GM19240 (cell line): Measurements from ENCODE around the gene ARL15.
A peak's percentile ranks its signal among the peaks of the same experiment; 100 is the strongest.
"Not testable (repeated sequence)": the region's sequence is repeated elsewhere in the genome, so short reads cannot be mapped to it uniquely, and the experiment has no call there.

Experiments
- DNase-seq: peaks from one replicate; pipeline ENCODE4 v3.0.0; 2011; ENCODE audit warnings: low spot score; ENCODE audit not compliant: insufficient read length

ARL15 gene

DNA sequence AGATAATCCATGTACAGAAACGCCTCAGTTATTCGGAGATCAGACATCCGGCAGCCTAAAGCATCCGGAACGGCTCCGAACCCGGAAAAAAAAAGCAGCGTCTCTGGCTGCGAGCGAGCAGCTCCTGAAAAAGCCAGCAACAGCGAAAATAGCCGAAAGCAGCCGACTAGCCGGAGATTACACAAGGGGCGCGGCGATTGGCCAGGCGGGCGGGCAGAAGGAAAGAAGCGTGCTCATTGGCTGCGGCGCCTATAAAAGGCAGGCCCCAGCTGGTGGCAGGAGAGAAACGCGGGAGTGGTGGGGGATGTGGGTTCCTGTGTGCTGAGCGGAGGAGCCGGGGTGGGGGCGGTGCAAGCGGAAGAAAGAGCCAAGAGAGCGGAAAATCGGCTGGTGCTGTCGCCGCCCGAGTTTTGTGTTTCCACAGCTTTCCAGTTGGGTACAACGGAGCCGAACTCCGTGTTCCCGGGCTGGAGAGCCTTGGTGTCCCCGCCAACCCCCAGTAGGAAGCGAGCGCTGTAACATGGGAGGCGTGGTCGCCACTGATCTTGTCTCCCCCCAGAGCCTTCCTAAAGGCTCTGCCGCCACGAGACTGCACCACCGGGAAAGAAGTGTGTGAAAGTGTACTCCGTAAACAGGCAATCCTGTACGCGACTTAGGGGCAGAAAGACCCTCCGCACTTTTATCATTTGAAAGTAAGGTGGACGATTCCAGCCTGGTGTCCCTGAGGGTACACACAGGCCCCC, at the start of gene ARL15:
Gene ARL15, minus strand, starts transcription at position 141 of the 743 bp plus-strand sequence.
- peak; percentile 78 for DNase-seq

DNA sequence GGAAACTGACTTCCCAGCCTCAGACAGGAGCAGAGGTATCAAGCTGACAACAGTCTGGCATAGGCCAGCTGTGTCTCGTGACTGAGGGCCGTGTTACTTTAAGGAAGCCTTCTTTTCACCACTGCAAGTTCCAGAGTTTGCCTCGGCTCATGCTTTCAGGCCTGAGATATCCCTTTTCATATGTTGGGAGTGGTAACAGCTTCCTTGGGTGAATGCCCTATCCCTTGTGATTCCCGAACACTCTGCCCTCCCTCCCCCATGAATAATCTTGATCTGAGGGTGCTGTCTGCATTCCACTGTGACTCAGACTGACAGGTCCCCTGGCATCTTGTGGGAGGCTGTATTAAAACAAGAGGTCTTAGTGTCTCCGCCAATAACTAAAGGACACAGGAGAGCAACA, 49.7 kb upstream of the ARL15 start:
- no peak for DNase-seq

DNA sequence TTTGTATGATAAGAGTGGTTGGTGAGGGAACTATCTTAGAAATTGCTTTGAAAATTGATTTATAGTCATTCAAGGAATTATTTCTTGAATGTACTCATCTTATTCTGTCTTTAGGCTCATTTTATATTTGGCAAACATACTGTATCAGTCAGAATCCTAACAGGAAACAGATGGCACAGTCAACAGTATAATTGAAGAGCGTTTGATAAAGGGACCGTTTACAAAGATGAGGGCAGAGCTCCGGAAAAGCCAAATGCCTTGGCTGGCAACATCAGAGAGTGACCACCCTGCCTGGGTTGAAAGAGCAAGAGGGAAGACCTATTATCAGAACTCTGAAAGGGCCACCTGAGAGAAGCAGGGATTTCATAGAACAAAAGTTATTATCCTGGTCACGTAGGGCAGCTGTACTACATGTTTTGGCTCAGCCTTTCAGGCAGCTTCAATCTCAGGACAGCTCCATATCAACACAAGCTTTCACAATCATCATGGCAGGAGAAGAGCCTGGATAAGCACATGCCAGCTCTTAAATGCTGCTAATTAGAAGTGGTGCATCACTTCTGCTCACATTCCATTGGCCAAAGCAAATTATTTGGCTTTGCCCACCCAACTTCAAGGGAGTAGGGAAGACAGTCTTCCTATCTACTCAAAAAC, 47.2 kb upstream of the ARL15 start:
- no peak for DNase-seq

DNA sequence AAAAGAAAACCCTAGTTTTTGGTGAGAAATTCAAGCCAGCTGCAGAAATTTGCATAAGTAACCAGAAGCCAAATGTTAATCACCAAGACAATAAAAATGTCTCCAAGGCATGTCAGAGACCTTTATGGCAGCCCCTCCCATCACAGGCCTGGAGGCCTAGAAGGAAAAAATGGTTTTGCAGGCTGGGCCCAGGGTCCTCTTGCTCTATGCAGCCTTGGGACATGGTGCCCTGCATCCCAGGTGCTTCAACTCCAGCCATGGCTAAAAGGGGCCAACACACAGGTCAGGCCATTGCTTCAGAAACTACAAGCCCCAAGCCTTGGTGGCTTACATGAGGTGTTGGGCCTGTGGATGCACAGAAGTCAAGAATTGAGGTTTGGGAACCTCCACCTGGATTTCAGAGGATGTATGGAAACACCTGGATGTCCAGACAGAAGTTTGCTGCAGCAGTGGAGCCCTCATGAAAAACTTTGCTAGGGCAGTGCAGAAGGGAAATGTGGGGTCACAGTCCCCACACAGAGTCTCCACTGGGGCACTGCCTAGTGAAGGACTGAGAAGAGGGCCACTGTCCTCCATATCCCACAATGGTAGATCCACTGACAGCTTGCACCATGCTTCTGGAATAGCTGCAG, 43.7 kb upstream of the ARL15 start:
- DNase-seq: not testable (repeated sequence)

DNA sequence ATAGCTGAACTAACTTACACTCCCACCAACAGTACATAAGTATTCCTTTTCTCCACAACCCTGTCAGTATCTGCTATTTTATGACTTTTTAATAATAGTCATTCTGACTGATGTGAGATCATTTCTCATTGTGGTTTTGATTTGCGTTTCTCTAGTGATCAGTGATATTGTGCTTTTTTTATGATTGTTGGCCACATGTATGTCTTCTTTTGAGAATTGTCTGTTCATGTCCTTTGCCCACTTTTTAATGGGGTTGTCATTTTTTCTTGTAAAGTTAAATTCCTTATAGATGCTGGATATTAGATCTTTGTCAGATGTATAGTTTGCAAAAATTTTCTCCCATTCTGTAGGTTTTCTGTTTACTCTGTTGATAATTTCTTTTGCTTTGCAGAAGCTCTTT, 42.2 kb upstream of the ARL15 start:
- DNase-seq: not testable (repeated sequence)

DNA sequence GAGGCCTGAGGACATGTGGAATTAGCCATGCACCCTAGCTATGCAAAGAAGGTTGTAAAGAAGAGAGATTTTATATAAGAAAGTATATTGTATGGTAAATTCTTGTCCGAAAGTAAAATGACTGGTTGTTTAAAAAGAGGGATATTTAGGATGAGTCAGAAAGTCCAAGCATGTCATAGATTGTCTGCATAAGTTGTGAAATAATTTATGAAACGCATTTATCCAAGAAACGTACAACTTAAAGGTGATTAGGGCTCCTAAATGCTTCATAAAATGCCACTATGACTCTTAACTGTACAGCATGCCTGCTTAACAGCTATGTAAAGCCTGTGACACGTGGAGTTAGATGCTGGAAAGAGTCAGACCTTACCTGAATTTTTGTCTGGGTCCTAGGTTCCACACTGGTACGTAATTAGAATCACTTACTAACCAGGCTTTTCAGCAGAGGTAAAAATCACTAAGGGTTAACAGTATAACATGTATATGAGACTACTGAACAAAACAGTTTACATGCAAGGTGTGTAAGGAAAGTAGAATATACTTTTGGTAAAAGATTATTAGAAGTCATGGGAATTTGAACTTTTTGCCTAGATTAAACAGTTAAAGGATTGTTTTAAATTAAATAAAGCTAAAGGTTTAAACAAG, 37.0 kb upstream of the ARL15 start:
- DNase-seq: no peak

DNA sequence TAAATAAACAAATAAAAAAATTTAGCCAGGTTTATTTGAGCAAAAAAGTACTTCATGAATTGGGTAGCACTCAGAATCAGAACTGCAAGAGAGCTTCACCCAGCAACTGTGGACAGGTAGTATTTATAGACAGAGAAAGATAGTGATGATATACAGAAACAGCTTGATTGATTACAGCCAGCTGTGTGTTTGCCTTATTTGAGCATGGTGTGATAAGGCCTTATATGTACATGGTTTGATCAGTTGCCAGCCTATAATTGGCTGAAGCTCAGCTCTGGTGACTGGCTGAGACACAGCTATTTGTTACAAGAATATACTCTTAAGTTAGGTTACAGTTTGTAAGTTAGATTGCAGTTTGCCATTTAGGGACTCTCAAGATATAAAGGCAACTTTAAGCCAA, 34.3 kb upstream of the ARL15 start:
- DNase-seq: no peak

DNA sequence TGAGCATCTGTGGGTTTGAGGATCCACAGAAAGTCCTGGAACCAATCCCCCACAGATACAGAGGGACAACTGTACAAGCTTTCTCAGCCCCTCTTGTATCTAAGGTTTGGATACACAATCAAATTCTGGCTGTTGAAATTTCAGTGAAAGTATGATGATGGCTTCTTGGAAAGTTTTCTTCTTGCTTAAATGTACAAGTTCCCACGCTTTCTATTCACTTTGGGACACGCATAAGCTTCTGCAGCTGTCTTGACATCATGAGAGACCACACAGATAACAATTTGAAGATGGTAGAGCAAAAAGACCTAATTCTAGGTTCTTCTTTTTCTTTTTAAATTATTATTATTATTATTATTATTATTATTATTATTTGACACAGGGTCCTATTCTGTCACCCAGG, 31.6 kb upstream of the ARL15 start:
- no peak for DNase-seq

DNA sequence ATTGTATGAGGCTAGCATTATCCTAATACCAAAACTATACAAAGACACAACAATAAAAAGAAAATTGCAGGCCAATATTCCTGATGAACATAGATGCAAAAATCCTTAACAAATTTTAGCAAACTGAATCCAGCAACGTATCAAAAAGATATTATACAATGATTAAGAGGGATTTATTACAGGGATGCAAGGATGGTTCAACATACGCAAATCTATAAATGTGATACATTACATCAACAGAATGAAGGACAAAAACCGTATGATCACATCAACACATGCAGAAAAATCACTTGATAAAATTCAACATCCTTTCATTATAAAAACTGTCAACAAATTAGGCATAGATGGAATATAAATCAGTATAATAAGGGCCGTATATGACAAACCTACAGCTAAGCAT, 27.1 kb upstream of the ARL15 start:
- DNase-seq: no peak

DNA sequence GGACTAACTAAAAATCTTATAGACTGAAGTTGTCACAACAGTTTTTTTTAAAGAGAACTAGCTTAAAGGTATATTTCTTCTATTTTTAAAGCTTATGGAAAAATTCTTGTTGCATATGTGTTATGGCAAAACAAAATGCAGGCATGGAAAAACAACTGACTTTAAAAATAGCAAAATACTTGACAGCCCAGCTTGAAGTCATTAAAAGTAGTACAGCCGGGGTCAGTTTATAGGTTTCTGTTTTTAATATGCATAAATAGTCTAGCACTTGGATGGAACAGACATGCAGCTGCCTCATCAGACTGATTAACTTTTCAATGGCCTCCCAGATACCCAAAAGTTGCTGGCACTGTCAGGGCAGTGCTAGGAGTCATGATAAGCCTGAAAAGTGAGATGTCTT, 22.3 kb upstream of the ARL15 start:
- DNase-seq: no peak

DNA sequence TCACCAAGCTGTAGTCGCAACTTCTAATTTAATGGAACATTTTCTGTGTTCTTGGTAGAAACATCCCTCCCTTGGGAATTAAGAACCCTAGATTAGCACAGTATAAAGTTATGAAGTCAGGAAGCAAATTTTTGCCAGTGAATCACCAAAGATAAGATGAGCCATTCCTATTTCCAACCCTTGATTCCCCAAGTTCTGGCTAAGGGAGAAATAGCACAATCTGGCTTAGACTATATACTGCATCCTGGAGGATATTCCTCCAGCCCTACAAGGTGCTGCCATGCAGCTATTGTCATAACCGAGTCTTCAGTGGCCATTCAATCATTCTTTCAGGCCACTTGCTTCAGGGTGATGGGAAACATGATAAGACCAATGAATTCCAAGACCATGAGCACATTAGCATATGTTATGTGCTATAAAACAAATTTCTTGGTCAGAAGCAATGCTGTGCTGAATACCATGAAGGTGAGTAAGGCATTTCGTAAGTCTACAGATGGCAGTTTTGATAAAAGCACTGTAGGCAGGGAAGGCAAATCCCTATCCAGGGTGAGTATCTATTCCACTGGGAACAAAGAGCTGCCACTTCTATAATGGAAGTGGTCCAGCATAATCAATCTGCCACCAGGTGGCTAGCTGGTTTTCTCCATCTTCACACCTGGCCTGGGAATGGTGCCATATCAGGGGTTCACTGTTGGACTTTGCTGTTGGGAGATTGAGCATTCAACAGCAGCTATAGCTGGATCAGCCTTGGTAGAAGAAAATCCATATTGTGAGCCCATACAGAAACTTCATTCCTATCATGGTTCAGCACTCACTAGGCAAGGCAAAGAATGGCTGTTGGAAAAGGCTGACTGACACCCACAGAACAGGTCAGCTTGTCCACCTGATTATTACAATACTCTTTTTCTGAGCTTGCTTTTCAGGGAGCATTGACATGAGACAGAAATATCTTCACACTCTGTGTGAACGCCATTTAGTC, 19.6 kb upstream of the ARL15 start:
- no peak for DNase-seq

DNA sequence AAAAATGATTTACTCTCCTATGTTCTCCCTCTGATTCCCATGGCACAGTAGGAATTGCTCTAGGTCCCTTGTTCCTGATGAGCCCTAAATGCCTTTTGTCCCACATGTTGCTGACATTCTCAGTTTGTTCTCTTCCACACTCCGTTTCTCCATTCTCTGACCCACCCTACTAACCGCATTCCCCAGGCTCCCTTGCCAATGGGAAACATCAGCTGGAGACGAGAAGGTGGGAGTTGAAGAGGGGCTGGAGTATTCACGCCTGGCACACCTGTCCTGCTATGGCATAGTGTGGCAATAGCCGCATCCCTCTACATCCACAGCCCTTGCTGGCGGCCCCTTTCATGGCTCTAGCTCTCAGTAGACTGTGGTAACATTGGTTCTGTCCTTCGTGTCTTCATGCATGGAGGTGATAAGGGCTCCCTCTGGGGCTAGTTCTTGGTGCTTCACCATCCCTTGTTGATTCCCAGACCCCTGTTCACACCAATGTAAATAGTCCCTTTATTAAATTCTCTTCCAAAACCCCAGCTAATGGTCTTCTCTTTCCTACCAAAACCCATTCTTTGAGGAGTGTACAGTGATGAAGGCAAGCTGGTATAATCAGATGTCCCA, 16.4 kb upstream of the ARL15 start:
- DNase-seq: no peak

DNA sequence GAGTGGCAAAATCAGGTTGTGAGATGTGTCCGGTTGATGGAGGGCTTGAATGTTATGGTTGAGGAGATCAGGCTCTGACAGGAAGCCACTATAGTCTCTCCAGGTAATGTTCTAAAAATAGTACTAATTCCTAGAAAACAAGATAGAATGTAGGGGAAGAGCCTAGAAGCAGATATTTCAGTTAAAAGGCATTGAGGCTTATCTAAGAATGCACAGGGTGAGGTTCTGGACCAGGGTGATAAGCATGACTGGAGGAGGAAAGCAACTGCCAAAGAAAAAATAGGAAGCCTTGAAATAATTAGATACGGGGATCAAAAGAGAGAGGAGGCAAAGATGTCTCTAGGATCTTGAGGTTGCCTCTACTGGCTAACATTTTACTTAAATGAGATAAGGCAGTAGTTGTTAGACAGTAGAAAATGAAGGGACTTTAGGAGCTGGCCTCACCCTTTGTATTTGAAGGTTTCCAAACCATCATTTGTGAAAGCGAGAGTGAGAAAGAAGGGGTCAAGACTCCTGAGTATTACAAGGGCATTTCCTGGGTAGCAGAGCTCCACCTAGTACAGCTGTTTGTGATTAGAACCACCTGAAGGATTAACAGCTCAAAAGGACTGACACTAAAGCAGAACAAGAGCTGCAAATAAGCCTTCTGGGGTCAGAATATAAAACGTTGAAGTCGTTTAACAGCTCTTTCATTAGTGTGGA, 15.4 kb upstream of the ARL15 start:
- DNase-seq: no peak

DNA sequence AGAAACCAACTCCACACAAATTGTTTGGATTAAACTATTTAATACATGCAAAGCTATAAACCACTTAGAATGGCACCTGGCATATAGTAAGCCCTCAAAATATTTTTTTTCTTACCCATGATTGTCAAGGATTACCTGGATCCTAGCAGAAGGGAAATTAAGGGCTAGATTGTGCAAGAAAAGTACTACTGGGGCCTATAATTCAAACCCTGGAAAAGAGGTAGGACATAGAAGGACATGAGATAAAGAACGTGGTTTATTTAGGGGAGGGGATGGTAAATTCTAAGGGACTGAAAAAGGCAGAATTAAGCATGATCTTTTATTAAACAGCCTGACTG, 14.9 kb upstream of the ARL15 start:
- DNase-seq: no peak

DNA sequence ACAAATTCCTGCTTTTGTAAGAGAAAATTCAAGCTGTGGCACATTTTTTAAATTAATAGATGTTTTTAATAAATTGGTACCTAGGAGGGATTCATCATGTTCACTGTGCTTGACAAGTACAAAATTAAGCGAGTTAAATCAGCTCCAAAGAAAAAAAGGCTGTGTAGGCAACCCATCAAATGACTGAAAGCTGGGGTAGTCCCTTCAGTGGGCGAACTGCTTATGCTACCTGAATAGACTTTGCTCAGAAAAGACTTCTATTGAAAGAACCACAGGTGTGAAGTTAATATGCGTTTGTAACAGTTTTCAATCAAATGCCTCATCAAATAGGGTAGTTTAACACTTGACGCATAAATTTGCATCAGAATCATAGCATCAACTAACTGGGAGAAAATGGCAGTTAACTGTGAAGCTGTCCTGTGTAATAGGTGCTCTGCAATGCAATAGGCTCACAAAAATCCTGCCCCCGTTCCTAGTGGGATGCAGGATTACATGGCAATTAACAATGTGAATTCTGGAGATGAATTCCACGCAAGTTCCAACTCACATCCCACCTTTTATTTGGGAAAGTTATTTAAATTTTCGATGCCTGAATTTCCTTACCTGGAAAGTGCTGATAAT, 14.4 kb upstream of the ARL15 start:
- no peak for DNase-seq

DNA sequence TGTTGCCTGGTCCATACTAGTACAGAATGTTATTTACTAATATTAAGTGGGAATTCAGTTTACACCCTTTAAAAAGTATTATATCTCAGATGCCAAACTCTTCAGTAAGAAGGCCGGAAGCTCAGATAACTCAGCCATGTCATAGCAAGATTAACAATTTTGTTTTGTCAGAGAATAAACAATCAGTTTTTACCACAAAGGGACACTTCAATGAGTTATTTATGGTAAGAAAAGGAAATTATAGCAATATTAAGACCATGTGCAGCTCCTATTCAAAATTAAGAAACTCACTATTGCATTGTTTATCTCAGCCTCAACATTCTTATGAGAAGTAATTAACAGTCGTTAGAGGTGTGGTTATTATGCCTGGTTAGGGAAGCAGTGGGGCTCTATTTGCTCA, 13.1 kb upstream of the ARL15 start:
- no peak for DNase-seq

DNA sequence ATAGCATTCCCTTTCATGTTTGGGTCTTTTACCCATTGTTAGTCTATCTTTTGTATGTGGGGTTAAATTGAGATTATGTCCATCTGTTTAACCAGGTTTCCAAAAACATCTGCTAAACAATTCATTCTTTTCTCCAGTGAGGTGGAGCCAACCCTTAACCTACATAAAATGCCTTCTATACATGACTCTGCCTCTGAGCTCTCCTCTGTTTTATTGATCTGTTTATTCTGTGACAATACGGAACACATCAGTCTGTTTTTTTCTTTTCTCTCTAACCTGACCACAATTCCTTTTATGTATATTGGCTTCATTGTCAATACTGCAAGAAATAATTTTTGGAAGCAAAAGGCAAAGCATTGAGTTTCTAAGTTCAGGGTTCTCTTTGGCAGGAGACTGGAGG, 9.9 kb upstream of the ARL15 start:
- DNase-seq: no peak

DNA sequence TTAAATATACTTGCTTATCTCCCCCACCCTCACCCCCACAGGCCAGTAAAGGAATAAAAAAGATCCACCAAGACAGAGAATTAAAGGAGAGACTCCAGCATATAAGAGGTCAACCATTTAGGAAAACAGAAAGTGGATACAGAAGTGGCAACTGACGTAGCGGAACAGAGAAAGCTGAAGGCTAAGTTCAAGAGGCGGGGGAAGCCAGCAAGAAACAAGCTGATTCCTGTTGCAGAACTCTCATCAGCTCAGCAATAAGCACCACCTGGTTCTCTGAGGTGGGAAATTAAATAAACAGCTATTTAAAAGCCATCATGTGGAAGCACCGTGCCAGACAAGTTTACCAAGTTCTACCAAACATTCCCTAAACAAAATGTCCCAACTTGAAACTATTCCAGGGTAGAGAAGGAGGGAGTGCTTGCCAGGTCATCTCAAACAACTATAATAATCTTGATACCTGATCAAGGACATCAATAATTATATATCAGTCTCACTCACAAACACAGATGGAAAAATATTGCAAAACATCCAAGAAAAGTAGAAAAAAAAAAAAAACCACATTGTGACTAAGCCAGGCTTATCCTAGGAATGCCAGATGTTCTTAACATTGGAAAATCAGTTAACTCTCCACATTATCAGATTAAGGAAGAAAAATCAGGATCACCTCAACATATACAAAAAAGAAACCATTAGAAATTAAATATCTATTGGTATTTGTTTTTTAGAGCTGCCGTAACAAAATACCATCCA, 7.3 kb upstream of the ARL15 start:
- no peak for DNase-seq
